GM21576 (cell line): ENCODE measurements around the gene SLCO3A1.
"Not testable (repeated sequence)": the region's sequence is repeated elsewhere in the genome, so short reads cannot be mapped to it uniquely, and the experiment has no call there.

Source experiments
- ATAC-seq: cut with Tn5 transposase; IDR thresholded peaks from one replicate; pipeline ENCODE4 v1.9.1; 2021; ENCODE audit warnings: mild to moderate bottlenecking, moderate library complexity; ENCODE audit not compliant: unreplicated experiment

SLCO3A1 gene

DNA sequence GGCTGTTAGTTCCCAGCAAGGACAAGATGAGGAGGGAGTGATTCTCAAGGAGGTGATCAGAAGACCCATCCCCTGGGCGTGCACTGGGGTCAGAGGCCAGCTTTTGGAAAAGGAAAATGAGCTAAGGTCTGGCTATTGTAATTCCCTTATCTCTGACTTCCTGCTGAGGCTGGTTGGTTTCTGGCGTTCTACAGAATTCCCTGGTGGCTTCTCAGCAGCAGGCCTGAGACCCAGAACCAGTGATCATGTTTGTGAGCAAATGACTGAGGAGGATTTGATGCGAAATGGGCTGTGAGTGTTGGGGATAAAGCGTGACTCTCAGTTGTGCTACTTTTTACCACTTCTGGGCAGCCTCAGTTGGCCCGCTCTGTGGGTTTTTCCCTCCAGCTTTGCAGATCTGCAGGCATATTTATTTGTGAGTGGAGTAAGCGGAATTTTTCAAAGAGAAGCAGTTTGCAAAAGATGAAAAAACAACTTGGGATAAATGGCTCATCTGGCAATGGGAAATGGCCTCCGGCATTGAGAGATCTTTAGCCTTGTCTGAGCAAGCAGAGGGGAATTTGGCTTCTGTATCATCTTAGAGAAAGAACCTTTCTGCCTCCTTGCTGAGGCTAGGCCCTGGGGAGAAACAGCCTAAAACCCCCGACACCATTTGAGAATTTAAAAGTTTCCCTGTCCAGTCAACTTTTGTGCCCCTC is 102.7 kb downstream of the SLCO3A1 start:
- no peak for ATAC-seq

DNA sequence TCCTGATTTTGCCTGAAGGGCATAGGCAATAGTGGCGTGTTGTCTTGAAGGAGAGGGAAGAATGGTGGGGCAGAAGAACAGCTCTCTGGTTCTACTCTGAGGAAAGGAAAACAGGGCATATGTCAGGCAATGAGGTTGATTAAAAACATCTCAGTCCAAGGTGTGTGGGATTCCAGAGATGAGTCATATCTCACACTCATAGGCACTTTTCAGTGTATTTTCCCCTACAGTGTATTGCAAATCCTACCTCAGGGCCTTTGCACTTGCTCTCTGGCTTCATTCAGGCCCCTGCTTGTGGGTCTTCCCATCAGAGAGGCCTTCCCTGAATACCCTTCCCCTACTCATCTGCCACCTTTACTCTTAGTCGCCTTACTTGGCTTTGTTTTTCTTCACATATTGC is 107.8 kb downstream of the SLCO3A1 start:
- no peak for ATAC-seq

DNA sequence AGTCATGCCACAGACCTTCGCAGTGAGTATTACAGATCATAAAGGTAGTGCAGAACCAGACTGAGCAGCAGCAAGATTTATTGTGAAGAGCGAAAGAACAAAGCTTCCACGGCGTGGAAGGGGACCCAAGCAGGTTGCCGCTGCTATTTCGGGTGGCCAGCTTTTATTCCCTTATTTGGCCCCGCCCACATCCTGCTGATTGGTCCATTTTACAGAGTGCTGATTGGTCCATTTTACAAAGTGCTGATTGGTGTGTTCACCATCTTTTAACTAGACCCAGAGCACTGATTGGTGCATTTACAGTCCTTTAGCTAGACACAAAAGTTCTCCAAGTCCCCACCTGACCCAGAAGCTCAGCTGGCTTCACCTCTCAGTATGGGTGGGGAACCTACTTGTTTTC is 110.2 kb downstream of the SLCO3A1 start:
- ATAC-seq, result not testable (repeated sequence)

DNA sequence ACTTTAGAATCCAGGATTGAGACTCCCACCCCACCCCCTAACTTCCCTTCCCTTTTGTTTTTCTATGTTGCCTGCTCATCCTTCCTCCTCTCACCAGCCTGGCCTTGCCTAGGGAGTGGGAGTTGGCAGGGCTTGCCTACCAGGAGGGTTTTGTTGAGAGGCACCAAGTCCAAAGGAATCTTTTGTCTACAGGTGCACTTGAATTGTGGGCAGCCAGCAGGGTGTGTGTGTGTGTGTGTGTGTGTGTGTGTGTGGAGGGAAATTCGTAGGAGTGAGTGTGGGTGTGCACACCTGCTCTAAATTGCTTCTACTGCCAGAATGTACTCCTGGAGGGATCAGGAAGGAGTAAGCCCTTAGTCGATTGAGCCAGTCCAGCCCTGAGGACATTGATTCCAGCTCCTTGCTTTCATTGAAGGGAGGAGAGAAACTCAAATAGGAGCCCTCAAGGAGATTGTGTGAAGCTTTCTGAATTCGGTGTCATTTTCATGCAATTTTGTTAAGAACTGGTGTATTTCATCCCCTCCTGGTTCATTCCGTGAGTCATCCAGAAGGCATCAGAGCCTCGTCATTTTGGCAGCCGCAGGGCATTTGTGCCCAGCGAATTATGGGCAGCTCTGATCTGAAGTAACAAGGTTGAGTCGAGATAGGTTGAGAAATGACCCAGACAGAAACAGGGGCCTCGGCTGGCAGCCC is 112.1 kb downstream of the SLCO3A1 start:
- no peak for ATAC-seq

DNA sequence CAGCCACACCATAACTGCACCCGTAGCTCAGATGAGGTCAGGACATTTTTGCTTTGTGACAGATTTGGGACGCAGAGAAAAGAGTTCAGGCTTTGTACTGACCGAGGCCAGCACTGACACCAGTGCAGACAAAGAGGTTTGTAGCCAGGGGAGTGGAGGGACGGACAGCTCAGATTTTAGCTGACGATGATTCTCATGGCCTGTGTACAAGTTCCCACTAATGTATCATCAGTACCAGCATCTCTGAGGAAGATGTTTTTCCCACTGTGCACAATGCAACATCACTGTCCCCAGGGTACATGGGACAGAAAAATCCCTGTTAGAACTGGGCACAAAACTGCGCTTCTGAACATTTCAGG is 112.7 kb downstream of the SLCO3A1 start:
- ATAC-seq, result no peak

DNA sequence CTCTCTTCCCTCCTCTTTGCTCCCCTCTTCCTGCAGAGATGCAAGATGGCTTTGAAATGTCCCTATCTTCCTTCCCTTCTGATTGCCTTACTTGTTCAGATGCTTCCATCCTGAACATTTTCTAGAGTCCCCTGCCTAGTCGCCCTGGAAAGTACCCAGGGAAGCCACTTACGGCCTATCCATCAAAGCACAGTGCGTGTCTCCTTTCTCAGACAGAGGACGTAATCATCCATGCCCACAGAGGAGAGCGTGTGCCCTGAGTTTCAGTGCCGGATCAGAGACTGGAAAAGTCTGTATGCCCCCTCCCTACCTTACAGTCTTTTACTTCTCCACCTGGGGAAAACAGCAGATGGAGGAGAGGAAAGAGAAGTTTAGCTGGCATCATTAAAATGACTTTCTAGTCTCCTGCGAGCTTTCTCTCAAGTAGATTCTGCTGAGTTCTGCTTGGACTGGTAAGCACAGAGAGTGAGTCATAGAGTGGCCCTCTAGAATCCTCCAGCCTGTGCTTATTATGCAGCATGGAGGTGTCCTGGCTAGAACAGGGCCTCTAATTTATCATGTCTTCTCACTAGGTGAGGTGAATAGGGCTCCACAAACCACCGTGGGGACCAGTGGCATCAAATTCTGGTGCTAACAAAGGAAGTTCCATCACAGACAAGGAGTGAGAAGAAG is 114.6 kb downstream of the SLCO3A1 start:
- ATAC-seq, result no peak

DNA sequence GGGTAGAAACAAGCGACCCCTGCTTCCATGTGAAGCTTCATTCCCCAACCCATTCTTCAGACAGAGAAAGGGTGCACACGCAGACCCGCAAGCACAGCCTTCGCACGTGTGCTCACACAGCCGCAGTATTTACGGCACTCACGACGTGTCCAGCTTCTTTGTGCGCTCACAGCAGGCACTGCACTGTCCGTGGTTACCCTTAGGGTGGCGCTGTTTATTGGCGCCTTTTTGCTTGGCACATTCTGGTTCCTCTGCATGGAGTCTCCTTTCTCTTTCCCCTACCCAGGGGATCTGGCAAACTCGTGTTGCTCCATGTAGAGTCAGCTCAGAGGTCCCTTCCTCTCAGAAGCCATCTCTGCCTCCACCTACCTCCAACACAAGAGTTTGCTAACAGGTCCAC is 115.1 kb downstream of the SLCO3A1 start:
- no peak for ATAC-seq

DNA sequence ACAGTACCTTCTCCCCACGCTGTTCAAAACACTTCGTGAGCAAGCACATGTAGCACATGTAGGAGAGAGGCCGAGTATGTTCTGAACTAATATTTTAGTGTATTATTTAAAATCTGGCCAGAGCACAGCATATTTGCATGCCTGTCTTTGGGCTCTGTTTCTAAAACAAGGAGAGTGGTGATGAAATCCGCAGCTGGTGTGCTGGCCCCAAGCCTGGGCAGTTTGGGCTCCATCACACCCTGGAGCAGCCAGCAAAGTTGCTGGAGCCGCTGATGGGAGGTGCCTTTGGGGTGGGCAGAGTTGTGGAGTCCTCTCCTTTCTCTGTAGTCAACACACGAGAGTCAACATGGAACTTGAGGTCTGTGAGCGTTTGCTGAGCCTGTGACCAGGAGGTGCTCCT is 116.6 kb downstream of the SLCO3A1 start:
- no peak for ATAC-seq

DNA sequence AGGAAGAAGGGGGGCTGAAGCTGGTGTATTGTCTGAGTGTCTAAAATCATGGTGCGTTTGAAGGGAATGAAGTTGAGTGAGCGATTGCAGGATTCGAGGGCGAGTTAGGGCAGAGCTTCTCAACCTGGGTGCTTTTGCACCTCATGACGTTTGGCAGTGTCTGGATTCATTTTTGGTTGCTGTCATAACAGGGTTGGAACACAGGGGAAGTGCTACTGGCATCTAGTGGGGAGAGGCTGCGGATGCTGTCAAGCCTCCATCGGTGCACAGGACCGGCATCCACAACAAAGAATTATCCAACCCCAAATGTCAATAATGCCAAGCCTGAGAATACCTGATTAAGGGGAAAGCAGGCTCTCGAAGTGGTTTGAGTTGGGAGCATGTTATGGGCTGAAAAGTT is 120.0 kb downstream of the SLCO3A1 start:
- no peak for ATAC-seq

DNA sequence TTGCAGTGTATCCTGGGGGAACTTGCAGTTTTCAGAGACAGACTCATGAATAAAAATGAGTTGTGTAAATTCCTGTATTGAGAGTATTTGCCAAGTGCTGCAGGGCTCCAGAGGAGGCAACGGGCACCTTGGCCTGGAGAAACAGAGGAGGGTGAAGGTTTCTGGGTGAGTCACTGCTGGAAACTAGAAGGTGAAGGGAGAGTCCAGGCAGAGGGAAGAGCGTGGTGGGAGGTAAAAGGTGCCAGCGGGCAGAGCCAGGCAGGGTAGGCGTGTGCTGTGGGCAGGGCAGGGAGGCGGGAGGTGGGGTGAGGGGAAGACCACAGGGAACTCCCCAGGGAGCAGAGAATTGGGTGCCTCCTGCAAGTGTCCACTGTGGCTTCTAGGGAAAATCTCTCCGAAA is 120.8 kb downstream of the SLCO3A1 start:
- no peak for ATAC-seq

DNA sequence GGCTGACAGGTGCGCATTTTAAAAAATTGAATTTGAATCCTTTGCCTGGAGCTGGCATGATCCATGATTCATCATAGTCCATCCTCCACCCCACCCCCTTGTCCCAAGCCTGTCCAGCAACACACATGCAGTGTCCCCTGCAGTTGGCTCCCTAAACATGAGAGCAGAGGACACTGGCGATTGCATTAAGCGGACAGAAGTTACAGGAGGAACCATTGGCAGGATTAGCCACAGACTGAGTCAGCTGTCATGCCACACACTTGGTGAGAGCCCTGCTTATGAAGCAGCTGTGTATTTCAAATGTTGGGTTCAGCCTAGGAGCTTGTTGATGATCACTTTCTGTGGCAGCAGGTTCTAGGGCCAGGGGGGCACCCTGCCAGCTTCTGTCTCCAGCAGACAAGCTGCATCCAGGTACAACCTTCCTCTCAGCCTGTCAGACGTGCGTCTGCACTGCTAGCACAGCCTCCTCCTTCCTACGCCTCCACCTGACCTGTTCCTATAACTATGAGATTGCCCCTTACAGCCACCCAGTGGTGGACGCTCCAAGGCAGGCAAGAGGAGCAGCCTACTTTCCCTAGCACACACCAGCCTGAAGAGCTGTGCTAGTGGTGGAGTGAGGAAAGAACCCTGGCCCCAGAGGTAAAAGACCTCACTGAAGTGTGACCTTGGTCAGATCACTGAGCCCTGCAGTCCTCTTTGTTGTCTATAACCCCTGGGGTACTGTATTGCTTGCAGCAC is 121.9 kb downstream of the SLCO3A1 start:
- ATAC-seq, result no peak

DNA sequence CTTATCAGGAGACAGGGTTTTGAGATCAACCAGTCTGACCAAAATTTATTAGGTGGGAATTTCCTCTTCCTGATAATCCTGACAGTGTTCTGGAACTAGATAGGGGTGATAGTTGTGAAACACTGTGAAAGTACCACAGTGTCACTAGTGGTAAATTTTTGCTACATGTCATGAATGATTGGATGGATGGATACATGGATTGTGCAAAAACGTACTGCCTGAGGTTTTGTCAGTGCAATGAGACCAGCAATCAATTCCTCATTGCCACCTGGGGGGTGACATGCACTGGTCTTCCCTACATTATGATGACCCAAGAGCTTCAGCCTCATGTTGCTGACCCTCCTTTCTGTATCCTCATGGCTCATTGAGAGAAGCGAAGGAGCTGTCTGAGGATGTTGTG is 123.5 kb downstream of the SLCO3A1 start:
- ATAC-seq, result no peak

DNA sequence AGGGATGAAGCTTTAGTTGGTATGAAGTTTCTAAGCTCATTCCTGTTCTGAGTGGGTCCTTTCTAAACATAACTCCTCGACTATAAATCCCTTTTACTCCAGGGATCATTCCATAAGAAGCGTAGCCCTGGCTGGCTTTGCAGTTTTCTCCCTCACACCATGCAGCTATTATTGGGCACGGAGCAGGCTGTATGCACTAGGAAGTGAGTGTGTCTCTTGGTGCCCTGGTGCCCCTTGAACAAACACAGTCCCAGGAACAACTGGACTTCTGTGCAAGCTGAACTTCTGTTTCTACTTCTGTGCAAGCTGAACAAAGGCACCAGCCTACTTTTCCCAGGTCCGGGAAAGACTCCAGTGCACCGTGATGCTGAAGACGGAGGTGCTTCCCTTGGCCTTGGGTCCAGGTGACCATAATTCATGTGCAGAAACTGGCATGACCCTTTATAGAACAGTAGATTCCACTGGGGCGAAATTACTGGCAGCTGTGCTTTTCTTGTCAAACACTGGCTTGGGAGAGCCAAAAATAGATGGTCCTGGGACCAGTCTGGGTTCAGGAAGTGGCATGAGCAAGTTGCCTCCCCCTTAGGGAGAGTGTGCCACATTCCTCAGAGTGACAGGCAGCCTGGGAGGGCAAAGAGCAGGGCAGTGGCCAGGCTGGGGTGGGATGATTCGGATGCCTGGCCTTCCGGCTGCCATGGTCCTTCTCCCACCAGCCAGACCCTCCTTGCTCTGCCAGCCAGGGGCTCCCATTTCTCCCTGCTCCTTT is 127.2 kb downstream of the SLCO3A1 start:
- ATAC-seq, result no peak

DNA sequence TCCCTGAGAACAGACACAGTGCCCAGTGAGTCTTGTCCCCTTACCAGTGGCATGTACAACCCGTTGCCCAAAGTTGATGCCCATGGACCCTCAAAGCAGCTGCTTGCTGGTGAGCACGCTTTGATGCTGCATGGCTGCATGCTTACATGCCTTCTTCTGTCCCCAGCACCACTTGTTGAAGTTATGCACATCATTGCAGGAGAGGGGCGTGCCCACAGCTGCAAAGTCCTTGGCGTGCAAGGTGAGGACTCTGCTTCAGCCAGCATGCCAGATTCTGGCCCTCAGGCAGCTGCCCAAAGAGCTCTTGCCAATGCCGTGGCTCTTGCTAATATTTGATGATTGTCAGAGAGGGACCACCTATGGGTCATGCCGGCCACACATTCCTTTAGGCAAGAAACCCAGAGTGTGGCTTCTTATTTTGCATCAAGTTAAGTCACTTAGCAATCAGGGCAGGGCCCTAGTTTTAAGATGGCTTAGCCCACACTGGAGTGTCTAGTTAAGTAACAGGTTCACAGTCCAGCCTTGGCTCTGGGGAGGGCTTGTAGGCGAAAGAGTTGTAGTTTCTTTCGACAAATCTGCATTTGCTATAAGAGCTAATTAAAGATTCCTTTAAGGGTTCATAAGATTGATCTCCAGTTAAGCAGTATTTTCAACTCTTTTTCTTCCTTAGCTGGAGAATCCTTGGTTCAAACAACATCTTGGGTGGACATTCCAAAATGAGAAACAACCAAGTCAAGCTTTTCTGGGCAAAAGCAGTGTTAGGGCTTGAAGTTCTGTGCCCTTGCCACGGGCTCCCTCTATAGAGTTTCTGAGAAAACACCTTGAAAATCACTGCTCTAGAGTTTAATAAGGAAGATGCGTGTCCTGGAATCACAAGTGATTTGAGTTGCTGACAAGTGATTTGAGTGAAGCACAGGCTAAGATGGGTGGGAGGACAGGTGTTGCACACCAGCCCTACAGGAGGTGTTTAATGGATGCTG is 128.6 kb downstream of the SLCO3A1 start:
- ATAC-seq, result no peak

DNA sequence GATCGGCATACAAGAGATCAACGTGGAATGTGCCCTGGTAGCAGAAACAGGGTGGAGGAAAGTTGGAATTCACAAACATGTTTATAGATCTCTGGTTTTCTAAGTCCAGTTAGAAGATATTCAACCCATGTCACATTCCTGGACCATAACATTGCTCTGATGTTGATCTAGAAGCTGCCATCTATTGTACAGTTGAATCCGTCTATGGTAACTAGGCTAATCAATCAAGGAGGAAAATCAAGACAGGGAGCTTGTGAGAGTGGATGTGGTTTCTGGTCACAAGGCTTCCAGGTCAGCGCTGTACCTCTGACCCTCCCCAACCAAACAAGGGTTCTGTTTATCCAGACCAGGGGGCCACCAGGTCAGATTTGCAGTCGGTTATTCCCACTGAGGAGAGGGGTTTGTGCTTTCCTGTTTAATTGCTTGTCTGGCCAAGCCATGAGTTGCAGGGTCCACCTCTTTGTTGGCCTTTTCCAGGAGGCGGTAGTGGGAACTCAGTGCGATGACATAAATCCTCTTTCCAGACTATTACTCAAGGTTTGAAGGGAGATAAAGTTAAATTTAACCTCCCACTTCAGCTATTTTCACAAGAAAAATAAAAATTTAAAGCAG is 130.3 kb downstream of the SLCO3A1 start:
- no peak for ATAC-seq

DNA sequence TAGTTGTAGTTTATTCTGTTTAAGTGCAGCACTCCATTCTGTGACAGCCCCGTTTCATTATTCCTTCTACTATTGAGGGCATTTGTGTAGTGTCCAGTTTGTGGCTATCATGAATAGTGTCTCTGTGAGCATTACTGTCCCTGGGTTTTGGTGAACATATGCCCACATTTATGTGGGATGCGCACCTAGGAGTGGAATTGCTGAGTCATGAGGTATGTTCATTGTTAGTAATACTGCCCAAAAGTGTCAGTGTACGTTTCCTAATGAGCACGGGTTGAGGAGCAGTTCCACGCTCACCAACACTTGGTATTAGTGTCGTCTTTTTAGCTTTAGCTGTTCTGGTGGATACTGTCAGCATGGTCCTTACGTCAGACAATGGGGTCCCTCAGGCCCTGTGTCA is 131.8 kb downstream of the SLCO3A1 start:
- no peak for ATAC-seq

DNA sequence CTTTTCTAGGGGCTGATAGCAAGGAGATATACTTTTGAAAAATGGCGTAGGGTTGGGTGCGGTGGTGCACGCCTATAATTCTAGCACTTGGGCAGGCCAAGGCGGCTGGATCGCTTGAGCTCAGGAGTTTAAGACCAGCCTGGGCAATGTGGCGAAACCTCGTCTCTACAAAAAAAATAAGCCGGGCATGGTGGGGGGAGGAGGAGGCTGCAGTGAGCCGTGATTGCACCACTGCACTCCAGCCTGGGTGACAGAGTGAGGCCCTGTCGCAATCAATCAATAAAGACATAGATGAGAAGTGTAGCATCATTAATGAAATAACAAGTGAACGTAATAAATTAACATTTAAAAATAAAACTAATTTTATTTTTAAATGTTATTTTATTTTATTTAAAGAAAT is 134.6 kb downstream of the SLCO3A1 start:
- ATAC-seq, result no peak

DNA sequence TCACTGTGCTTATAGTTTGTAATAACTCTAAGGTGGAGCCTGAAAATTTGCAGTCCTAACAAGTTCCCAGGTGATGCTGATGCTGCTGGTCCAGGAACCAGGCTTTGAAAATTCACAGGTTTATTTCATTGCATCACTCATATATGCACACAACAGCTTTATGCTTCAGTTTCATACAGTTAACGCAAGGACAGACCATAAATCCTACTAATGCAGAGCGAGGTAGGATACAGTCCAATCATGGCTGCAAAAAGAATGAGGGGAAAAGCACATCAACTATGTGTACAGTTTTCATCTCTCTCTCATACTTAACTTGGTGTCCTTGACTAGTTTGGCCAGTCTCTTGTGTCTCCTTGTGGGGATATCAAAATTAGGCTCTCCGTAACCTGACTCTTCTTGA is 135.1 kb downstream of the SLCO3A1 start:
- ATAC-seq, result no peak

DNA sequence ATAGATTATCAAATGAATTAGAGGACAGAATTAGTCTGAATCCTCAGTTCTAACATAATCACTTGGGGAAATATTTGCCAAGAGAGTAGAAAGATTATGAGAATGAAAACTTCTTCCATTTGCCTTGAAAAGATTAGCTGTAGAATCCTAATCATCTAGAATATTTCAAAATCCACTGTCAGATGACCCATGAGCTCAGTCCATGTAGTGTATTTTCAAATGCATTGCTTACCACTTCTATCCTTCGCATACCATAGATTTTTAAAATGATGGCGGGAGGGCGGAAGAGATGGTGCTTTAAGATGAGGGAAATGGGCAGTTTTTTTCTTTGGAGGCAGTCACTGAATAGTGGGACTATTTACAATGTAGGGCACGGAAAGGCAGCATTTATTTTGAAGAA is 136.3 kb downstream of the SLCO3A1 start:
- ATAC-seq, result no peak
